GM21723 (cell line): ENCODE results near the gene MGST2.
"Not testable (repeated sequence)": the region's sequence is repeated elsewhere in the genome, so short reads cannot be mapped to it uniquely, and the experiment has no call there.

ENCODE experiments used
- ATAC-seq: cut with Tn5 transposase; IDR thresholded peaks from one replicate; pipeline ENCODE4 v1.9.1; 2021; ENCODE audit warnings: mild to moderate bottlenecking, moderate library complexity; ENCODE audit not compliant: unreplicated experiment

Gene MGST2

DNA sequence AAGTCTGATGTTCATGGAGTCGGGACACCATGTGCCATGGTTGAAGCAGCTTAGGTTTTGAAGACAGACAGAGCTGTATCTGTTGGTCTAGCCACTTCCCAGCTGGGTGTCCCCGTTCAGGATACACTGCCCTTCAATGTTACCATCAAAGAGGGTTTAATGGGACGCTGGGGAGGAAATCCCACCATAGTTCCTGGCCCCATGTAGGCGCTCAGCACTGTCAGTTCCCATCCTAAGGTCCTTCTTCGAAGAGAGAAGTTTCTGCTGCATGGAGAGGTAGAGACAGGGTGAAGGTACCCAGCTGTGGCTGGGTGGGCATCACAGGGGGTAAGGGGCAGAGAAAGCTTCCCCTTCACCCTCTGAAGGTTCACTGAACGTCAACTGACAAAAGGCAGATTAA, 3.7 kb downstream of the MGST2 start:
- no peak for ATAC-seq

DNA sequence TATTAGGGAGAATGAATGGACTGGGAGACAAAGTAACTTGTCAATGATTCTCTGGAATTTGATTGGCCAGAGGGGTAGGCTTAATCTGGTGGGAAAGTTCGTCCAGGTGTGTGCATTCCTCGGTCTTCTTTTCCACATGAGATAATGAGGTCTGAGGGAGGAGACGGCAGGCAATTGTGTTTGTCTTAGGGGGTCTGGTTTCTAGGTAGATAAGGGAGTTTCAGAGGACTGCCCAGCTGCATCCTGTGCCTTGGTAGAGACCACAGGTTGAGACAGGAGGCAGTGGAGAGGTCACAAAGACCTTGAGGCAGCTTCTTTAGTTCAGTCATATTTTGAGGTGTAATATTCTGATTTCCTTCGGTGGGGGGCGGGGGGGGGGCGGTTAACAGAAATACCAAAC, 4.3 kb downstream of the MGST2 start:
- no peak for ATAC-seq

DNA sequence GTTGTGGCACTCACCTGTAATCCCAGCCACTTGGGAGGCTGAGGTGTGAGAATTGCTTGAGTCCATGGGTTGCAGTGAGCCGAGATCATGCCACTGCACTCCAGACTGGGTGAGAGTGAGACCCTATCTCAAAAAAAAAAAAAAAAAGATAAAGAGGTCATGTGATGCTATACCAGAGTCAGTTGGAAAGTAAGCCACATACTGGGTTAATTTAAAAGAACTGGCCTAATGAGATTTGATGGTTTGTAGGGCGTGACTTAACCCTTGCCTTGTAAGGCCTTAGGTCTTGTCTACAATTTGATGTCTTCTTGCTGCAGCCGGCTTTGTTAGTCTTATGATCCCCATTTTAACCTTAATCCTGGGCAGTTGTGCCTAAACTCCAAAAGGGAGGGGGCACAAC, 5.2 kb downstream of the MGST2 start:
- ATAC-seq: no peak

DNA sequence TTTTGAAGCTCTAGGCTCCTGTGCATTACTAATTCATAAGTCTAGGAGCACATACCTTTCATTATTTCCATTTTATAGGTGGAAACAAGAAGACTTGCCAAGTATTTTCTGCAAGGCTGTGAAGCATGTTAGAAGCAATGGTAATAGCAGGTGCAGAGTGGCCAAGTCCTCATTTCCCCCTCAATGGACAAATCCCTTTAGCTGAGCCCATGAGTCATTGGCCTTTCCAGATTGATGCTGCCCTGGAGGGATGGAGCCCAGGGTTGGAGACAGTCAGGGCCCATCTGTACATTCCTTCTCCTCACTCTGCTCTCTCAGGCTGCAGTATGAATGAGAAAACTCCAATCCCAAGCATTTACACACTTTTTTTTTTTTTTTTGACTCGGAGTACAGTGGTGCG, 6.6 kb downstream of the MGST2 start:
- no peak for ATAC-seq

DNA sequence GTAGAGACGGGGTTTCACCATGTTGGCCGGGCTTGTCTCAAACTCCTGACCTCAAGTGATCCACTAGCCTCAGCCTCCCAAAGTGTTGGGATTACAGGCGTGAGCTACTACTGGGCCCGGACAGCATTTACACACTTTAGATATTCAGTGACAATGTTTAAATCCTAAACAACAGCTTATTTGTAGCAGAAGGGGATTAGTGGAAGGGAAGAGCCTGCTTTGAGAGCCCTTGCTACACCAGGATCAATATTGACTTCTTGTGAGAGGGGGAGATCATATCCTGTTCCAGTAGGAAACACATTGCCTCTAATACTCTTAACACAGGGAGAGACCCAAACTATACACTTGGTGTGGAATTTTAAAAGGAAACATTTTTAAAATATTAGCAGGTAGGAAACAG, 7.1 kb downstream of the MGST2 start:
- ATAC-seq: no peak

DNA sequence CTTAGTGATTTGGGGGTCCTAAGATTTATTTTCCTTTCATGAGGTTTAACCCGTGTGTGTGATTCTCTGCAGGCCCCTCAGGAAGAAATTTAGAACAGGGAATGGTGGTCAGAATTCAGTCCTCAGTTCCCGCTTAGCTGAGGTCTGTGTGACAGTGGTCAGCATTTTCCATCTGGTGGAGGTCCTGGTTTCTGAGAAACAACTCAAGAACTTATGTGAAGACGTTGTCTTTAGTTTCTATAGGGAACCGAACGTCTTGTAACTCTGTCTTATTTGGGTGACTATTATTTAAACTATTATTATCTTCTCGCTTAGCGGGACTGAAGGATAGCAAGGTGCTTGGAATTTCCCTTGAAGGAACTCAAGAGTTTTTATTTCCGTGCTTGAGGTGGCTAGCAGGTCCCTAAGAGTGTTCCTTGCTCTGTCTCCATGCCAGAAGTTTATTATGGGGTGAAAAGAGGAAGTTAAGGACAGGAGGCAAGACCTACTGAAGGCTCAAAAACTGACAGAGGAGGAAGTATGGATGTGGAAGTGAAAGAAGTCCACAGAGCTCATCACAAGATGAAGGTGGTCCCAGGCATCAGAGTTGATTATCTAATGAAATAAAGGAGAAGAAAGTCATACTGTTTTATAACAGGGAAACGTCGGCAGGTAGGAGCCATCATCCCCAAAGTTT, 9.4 kb downstream of the MGST2 start:
- peak; percentile 73 for ATAC-seq

DNA sequence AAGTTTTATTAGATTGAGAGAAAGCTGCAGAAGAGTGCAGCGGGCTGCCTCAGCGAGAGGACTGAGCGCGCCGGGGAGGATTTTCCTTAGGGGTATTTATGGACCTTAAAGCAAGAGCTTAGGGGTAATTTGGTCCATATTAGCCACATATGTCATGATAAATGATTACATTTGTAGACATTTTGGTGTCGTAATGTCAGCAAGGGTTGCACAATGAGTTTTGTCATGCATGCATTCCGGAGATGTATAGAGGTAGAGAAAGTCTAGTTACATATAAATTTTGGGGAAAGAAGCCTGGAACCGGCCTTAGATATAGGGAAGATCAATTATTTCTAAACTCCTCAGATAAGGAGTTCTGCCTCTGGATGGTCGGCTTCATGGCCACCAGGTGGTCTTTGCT, 10.0 kb downstream of the MGST2 start:
- ATAC-seq: no peak

DNA sequence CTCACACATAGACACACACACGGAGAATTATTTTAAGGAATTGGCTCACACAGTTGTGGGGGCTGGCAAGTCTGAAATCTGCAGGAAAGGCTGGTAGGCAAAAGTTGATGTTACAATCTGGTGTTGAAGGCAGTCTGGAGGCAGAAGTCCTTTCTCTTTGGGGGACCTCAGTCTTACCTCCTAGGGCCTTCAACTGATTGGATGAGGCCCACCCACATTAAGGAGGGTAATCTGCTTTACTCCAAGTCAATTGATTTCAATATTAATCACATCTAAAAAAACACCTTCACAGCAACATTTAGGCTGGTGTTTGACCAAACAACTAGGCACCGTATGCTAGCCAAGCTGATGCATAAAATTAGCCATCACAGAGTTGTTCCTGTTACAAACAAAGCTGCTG, 10.7 kb downstream of the MGST2 start:
- ATAC-seq: no peak

DNA sequence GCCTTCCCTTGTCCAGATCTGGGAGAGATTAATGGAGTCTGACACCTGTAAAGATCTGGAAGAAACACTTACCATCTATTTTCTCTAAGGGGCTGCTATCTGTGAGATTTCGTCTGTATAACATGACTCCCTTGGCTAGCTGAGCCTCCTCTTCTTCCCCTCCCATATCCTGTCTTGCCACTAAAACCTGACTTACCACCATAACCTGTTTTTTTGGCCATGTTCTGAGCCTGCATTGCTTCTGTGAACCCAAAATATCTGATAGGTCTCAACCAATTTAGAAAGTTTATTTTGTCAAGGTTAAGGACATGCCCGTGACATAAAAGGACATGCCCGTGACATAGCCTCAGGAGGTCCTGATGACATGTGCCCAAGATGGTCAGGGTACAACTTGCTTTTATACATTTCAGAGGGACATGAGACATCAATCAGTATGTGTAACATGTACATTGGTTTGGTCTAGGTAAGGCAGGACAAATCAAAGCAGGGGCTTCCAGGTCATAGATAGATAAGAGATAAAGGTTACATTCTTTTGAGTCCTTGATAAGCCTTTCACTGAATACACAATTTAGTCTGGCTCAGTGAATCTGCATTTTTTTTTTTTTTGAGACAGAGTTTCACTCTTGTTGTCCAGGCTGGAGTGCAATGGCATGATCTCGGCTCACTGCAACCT, 11.4 kb downstream of the MGST2 start:
- ATAC-seq: no peak

DNA sequence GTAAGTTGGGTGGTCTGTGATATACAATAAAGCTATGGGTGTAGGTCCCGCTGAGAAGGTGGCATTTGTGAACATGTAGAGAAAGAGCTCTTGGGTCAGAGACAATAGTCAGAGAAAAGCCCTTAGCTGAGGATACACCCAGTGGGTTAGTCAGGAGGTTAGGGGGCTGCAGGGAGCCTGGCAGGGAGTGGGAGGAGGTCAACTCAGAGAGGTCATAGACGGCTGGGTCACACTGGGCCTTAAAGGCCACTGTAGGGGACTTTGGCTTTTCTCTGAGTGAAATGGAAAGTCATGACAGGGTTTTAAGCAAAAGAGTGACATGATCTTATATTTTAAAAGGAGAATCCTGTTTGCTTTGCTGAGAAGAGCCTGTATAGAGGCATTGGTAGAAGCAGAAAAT, 16.7 kb downstream of the MGST2 start:
- ATAC-seq: no peak

DNA sequence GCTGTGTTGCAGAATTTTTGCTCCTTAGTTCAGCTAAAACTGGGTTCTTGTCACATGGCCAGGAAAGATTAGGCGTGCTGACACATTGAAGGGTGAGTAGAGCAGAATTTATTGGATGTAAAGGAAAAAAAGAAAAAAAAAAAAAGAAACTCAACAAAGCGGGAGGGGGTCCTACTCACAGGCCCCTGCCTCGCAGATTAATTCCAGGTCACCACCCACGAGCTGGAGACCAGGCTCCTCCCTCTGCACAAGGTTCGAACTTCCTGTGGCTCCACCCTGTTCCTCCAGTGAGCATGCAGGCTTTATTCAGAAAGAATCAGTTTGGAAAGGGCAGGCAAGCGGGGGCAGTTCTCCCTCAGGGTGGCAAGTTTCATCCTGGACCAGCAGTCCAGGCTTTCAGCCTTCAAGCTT, 17.1 kb downstream of the MGST2 start:
- ATAC-seq: no peak

DNA sequence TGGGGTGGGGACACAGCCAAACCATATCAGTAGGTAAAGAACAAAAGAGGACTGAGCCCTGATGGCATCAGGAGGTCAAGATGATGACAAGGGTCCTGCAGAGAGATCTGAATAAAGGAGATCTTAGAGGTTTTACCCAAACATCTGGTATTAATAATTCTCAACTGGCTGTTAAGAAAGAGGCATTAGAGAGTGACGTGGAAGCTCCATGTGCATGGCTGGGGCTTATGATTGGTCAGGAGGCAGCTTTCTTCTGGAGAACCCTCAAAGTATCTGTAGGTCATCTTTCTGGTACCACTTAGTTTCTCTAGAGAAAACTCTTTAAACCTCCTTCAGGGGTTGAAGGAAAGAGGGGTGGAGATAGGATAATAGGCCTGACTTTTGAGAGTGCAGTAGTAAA, 18.7 kb downstream of the MGST2 start:
- no peak for ATAC-seq

DNA sequence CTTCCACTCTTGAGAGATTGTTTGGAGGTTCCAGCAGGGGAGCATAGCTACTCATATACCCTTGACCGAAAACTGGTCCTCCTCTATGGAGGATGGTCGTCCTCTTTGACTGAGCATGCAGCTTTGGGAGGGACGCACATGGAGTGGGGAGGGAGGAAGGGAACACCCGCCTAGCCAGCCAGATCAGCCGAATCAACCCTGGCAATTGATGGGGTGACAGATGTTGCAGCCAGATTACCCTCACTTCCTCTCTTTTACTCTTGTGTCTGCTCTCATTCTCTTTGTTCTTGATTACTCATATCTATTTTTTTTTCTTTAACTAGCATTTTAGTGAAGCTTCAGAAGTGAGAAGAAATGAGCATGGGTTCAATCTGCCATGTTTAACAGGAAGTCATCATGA, 19.6 kb downstream of the MGST2 start:
- ATAC-seq: no peak

DNA sequence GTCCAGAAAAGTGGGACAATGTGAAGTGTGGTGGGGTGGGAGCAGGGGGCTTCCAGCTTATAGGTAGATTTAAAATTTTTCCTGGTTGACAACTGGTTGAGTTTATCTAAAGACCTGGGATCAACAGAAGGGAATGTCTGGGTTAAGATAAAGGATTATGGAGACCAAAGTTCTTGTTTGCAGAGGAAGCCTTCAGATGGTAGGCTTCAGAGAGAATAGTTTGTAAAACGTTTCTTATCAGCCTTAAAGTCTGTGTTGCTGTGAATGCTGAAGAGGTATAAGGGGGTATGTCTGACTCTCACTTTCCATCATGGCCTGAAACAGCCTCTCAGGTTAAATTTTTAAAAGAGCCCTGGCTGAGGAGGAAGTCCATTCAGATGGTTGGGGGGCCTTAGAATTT, 20.5 kb downstream of the MGST2 start:
- ATAC-seq: no peak

DNA sequence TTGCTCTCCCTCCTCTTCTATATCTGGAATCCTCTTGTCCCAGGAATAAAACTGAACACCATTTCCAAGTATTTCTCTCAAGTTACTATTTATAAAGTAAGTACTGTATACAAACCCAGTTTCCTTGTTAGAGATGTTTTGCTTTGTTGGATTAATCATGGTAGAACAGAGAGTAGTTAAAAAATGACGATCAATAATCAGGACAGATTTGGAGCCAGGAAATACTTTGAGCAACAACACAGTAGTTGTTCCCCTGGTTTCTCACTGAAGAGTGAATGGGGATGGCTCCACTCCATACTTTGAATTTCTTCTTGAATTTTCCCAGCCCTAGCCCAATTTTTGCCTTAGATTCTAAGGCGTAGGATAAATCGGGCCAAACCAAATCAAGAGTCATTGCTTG, 21.4 kb downstream of the MGST2 start:
- no peak for ATAC-seq

DNA sequence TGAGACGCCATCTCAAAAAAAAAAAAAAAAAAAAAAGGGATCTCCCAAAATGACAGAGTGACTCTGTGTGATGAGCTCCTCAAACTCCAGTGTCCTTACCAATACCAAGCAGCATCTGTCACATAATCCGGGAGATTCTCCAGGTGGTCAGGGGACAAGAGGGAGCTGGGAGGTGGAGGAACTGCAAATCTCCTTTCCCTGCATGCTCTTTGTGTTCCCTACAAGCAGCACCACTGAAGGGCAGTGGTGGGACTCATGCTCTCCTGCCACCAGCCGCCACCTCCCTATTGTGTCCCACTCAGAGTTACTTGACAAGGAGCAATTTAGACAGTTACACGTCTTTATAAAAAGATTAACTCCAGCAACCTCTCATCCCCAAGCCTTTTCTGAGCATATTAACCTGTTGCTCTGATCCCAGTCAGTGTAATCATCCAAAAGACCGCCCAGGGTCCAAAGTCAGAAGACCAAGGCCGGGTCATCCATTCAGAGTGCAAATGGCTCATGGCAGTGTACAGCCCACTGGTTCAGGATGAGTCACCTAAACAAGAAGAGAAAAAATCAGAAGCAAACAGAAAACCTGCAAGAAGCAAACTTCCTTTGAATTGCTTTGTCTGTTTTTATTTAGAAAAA, 23.6 kb downstream of the MGST2 start:
- ATAC-seq: no peak

DNA sequence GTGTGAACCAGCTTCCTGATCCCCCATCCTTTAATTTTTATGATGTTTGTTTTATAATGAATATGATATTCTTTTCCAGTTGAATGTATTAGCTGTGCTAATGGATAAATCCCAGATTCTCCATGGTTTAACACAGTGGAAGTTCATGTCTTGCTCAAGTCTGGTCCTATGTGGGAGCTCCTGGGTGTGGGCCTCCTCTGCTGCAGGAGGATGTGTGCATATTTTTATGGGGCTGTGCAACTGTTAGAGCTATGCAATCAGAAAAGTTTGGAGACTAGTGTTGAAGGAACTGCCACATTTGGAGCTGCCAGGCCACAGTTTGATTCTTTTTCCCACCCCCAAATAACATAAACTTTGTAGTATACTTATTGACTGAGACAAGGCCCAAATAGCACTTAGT, 24.8 kb downstream of the MGST2 start:
- ATAC-seq: no peak

DNA sequence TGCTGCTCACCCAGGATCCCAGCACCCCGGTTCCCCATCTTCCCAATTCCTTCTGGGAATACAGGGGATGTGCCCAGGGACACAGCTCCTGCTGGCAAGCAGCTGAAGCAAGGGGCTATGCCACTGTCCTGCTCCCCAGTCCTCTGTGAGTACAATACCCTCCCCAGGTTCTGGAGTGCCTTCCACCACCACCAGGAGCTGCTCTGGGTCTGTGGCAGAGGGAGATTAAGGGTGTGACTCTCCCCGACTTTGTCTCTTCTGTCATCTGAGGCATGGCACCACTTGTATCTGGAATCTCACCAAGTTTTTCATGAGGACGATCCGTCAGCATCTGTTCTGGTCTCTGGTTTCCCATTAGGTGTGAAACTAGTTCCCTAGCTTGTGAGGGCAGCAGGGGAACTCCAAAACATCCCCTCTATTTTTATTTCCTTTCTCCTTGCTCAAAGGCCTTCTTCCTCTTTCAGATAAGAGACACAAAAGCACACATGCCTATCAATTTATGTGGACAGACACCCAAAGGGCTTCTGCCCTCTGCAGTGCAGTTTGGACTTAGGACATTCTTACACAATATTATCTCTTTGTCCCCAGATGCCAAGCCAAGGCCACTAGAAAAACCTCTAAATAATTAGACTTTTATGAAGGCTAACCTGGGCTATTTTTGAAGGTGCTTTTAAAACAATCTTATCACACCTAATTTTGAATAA, 26.8 kb downstream of the MGST2 start:
- ATAC-seq: no peak

DNA sequence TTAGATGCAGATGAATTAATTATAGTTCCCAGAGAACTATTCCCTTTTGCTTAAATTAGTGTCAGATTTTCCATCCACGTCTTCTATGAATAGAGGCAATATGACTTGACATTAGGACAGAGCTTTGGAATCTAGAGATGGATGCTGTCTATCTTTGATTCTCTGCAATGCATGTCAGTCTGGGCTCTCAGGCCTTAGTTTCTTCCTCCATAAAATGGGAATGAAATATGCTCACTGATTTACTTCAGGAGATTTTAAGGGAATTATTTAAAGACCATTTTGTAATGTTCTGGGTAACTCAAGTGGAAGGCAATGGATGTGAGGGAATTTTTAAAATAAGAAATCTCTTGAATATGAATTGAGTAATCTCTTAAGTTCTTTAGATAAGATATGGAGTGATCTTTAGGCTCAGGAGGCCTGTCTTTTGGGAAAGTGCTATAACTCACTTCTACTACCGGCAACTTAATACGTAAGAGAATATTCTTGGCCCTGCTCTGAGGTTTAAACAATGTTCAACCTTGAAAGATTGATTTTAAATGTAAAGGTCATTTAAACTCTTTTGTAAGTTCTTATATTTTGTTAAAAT, 29.0 kb downstream of the MGST2 start:
- ATAC-seq: no peak

DNA sequence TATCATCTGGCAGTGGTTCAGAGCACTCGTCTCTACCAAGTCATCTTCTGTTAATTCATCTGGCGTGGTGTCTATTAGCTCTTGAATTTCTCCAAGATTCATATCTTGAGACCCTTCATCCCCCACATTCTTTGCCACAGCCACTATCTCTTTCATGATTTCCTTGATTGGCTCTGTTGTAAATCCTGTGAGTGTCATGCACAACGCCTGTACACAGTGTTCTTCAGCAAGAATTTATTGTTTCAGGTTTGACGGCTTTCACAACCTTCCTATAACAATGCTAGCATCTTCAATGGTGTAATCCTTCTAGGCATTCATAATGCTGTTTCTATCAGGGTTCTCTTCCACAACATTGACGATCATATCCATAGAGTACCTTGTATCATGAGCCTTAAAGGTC, 30.9 kb downstream of the MGST2 start:
- no peak for ATAC-seq

DNA sequence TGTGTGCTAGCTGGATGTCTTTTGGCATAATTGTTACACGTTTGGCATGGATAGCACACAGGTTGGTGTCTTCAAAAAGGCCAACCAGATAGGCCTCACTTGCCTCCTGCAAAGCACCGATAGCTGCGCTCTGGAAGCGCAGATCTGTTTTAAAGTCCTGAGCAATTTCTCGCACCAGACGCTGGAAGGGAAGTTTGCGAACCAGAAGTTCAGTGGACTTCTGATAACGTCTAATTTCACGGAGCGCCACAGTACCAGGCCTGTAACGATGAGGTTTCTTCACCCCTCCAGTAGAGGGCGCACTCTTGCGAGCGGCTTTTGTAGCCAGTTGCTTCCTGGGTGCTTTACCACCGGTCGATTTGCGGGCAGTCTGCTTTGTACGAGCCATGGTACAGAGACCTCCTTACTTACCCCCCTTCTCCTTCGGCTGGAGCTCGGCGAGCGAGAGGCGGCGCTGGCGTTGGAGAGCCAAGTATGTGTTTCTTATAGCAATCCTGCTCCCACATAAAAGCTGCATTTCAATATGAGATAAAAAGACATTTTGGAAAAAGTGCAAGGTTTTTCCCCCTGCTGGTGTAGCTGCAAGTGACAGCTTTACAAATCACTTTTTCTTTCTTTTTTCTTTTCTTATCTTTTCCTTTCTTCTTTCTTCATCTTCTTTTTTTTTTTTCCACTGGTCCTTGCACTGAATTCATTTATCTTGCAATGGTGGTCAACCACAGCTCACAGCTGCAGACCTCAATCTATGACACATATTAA, 32.7 kb downstream of the MGST2 start:
- not testable (repeated sequence) for ATAC-seq
